CD14-positive monocyte (primary cell): ENCODE results near the gene ETS1. TPM values are rescaled to one million over a fixed set of nuclear protein-coding genes. Genes with fewer than 3 reads are reported as not detected.
A peak's percentile ranks its signal among the peaks of the same experiment; 100 is the strongest.

ENCODE experiments used
- DNase-seq, 3 donors: peaks; one replicate each; pipeline ENCODE4 v3.0.0-alpha.2; 2011 to 2022
- H2AFZ ChIP-seq: 2 replicates; pipeline ENCODE4 v1.6.0; 2012; ENCODE audit warnings: mild to moderate bottlenecking, low read depth, low read length, inconsistent platforms; ENCODE audit not compliant: insufficient read depth, poor library complexity, severe bottlenecking
- H3K27ac ChIP-seq, 2 donors: 1 replicate in 1 of 2; 2 replicates in 1 of 2; pipeline ENCODE4 v1.5.1; 2012 to 2013; ENCODE audit warnings: low read length in 2 of 2, control low read depth in 1 of 2, inconsistent platforms in 1 of 2, low read depth in 1 of 2, mild to moderate bottlenecking in 1 of 2
- H3K27me3 ChIP-seq, 2 donors: one replicate each; pipeline versions ENCODE4 v1.6.0 to v1.6.1; 2011 to 2013; ENCODE audit warnings: low read length in 2 of 2; ENCODE audit not compliant: control insufficient read depth in 2 of 2, insufficient read depth in 2 of 2
- H3K36me3 ChIP-seq, 2 donors: replicated peaks in 1 of 2; 1 replicate in 1 of 2; 2 replicates in 1 of 2; pipeline versions ENCODE4 v1.5.1 to v1.6.1; 2012 to 2013; ENCODE audit warnings: low read length in 2 of 2, control low read depth in 1 of 2, inconsistent platforms in 1 of 2, mild to moderate bottlenecking in 1 of 2; ENCODE audit not compliant: insufficient read depth in 2 of 2, control insufficient read depth in 1 of 2
- H3K4me1 ChIP-seq, 2 donors: 1 replicate in 1 of 2; 2 replicates in 1 of 2; pipeline versions ENCODE4 v1.5.1 to v1.6.1; 2012 to 2013; ENCODE audit warnings: low read length in 2 of 2, control low read depth in 1 of 2, inconsistent platforms in 1 of 2, mild to moderate bottlenecking in 1 of 2, moderate library complexity in 1 of 2; ENCODE audit not compliant: insufficient read depth in 2 of 2, control insufficient read depth in 1 of 2
- H3K4me2 ChIP-seq: replicated peaks from 2 replicates; pipeline ENCODE3; 2012; ENCODE audit warnings: low read length, moderate library complexity, mild to moderate bottlenecking; ENCODE audit not compliant: poor library complexity, severe bottlenecking; ENCODE audit errors: extremely low read depth
- H3K4me3 ChIP-seq, 3 experiments: fragments of 200-600 bp in 1 of 3; sonication (generic) in 1 of 3; replicated peaks in 1 of 3; 1 replicate in 2 of 3; 2 replicates in 1 of 3; pipeline ENCODE4 v1.5.1; 2011 to 2013; ENCODE audit warnings: low read length in 3 of 3, mild to moderate bottlenecking in 3 of 3, control low read depth in 2 of 3, low read depth in 2 of 3, inconsistent platforms in 1 of 3, moderate library complexity in 1 of 3
- H3K79me2 ChIP-seq: 2 replicates; pipeline ENCODE4 v1.6.0; 2012; ENCODE audit warnings: mild to moderate bottlenecking, control low read depth, inconsistent platforms, low read length, moderate library complexity; ENCODE audit not compliant: insufficient read depth
- H3K9ac ChIP-seq: 2 replicates; pipeline ENCODE4 v1.6.0; 2017; ENCODE audit warnings: low read length, mild to moderate bottlenecking; ENCODE audit not compliant: insufficient read depth, poor library complexity, severe bottlenecking
- H3K9me3 ChIP-seq, 2 donors: replicated peaks in 1 of 2; 1 replicate in 1 of 2; 2 replicates in 1 of 2; pipeline versions ENCODE4 v1.5.1 to v1.6.1; 2012 to 2013; ENCODE audit warnings: low read length in 2 of 2, control low read depth in 1 of 2; ENCODE audit not compliant: control insufficient read depth in 1 of 2, insufficient read depth in 1 of 2
- H4K20me1 ChIP-seq: 2 replicates; pipeline ENCODE4 v1.6.0; 2012; ENCODE audit warnings: mild to moderate bottlenecking, low read length, control low read depth, moderate library complexity; ENCODE audit not compliant: insufficient read depth
- H3K27ac Mint-ChIP-seq, 7 donors: one replicate each; pipeline ENCODE4 v1.8.0; 2020; ENCODE audit warnings: mild to moderate bottlenecking in 7 of 7, mixed read lengths in 7 of 7, moderate library complexity in 6 of 7, inconsistent platforms in 2 of 7
- H3K27me3 Mint-ChIP-seq, 3 donors: one replicate each; pipeline ENCODE4 v1.8.0; 2021 to 2022; ENCODE audit warnings: low read depth in 3 of 3, mild to moderate bottlenecking in 3 of 3, mixed read lengths in 3 of 3, moderate library complexity in 3 of 3, inconsistent platforms in 1 of 3
- H3K36me3 Mint-ChIP-seq, 2 donors: one replicate each; pipeline ENCODE4 v1.8.0; 2020; ENCODE audit warnings: mixed read lengths in 2 of 2, inconsistent platforms in 1 of 2, mild to moderate bottlenecking in 1 of 2
- H3K4me1 Mint-ChIP-seq: one replicate; pipeline ENCODE4 v1.8.0; 2020; ENCODE audit warnings: mild to moderate bottlenecking, mixed read lengths
- H3K4me3 Mint-ChIP-seq, 2 donors: one replicate each; pipeline ENCODE4 v1.8.0; 2020; ENCODE audit warnings: mild to moderate bottlenecking in 2 of 2, mixed read lengths in 2 of 2, moderate library complexity in 1 of 2
- H3K9me3 Mint-ChIP-seq, 7 donors: one replicate each; pipeline ENCODE4 v1.8.0; 2020 to 2022; ENCODE audit warnings: mixed read lengths in 7 of 7, mild to moderate bottlenecking in 6 of 7, moderate library complexity in 6 of 7, inconsistent platforms in 2 of 7
- CTCF ChIP-seq: fragments of 200-600 bp; IDR thresholded peaks from one replicate; pipeline ENCODE4 v1.8.0; 2022; ENCODE audit warnings: antibody characterized with exemption, mild to moderate bottlenecking
- WGBS: methylation state at CpG from one replicate; pipeline ENCODE4 v1.1.5; 2013; ENCODE audit warnings: missing lambda C conversion rate; ENCODE audit not compliant: insufficient coverage; 5-methylcytosine and 5-hydroxymethylcytosine counted together
- intact Hi-C, 2 donors: fragments of 100-400 bp; cut with micrococcal nuclease; formaldehyde crosslinking; loops; one replicate each; pipeline versions ENCODE4 v1.15.0 to v1.15.1; 2023
- polyA plus RNA-seq, 3 donors: library from polyadenylated mRNA; depleted of rRNA in 1 of 3; unstranded in 2 of 3; stranded (reverse) in 1 of 3; fragments of 300-500 nt in 2 of 3; fragments of >200 nt in 1 of 3; fragmentation: Illumina TruSeq in 2 of 3; gene quantifications; 1 replicate in 2 of 3; 2 replicates in 1 of 3; pipeline ENCODE4 v1.2.3, GENCODE V29; 2012 to 2021

Gene ETS1
- polyA plus RNA-seq, 3 donors: 0.67 to 1.6 (median 1.6) TPM

GRCh38 chr11:128552783-128553661 lies 34.3 kb downstream of the ETS1 start:
- Histone ChIP-seq H3K27ac (peak overlapping the region; percentile 35 to 76), H3K4me3 (peak overlapping the region in 1 of 3 experiments; percentile 29), H3K36me3 (no peaks in the 10 kb centered on the region), H3K9me3 (no peaks in the 10 kb centered on the region), H3K9ac (no peak overlapping the region), H3K4me1 (peaks cover 41 to 50% of the 10 kb centered on the region in 2 donors), H4K20me1 (no peaks in the 10 kb centered on the region), H3K27me3 (peaks cover 3 to 14% of the 10 kb centered on the region in 2 donors), H3K4me2 (peak overlapping the region; percentile 46), H2AFZ (peak overlapping the region; percentile 5), H3K79me2 (no peaks in the 10 kb centered on the region)
- peaks cover 0 to 6% of the 10 kb centered on the region in 2 donors for H3K36me3 Mint-ChIP-seq
- H3K27me3 Mint-ChIP-seq: peaks cover under 1 to 21% (median 21%) of the 10 kb centered on the region in 3 donors
- H3K4me3 Mint-ChIP-seq: peak overlapping the region; percentile 61 to 91
- intact Hi-C loops: loop anchor here in 1 of 2 donors (2.0 to 5.0 kb wide), 2 partner anchors 30 to 34 kb away; partner anchors contain the start of gene ETS1
- peaks cover 61% of the 10 kb centered on the region for H3K4me1 Mint-ChIP-seq
- H3K27ac Mint-ChIP-seq: peak overlapping the region; percentile 81 to 95 (median 93)
- TF ChIP-seq CTCF: no peak
- H3K9me3 Mint-ChIP-seq: peaks cover 0 to 3% (median 0%) of the 10 kb centered on the region in 7 donors
- DNase-seq: peak; percentile 93 to 95 (median 95)
- 68% methylated on average over 7 of the region's 14 CpGs for WGBS

GRCh38 chr11:128551611-128552335 lies 35.6 kb downstream of the ETS1 start:
- Histone ChIP-seq H3K27ac (no peak overlapping the region), H2AFZ (no peak overlapping the region), H3K4me1 (peaks cover 41 to 50% of the 10 kb centered on the region in 2 donors), H3K4me2 (no peak overlapping the region), H3K4me3 (no peak overlapping the region), H3K79me2 (no peaks in the 10 kb centered on the region), H3K36me3 (no peaks in the 10 kb centered on the region), H3K9me3 (no peaks in the 10 kb centered on the region), H4K20me1 (no peaks in the 10 kb centered on the region), H3K27me3 (peaks cover 13 to 26% of the 10 kb centered on the region in 2 donors), H3K9ac (no peak overlapping the region)
- Mint-ChIP-seq H3K4me3 (no peak overlapping the region), H3K4me1 (peaks cover 63% of the 10 kb centered on the region), H3K27ac (peak overlapping the region in 5 of 7 donors; percentile 40 to 81 (median 78)), H3K27me3 (peaks cover 12 to 34% (median 33%) of the 10 kb centered on the region in 3 donors), H3K9me3 (peaks cover 0 to 3% (median 0%) of the 10 kb centered on the region in 7 donors), H3K36me3 (peaks cover 0 to 7% of the 10 kb centered on the region in 2 donors)
- WGBS: 36% methylated on average over 3 of the region's 9 CpGs
- TF ChIP-seq CTCF: no peak
- intact Hi-C loops: loop anchor here in 1 of 2 donors (2.0 to 5.0 kb wide), 2 partner anchors 29 to 36 kb away; partner anchors contain the start of gene ETS1
- DNase-seq: peak; percentile 51 to 70 (median 60)
